CD4-positive, CD25-positive, alpha-beta regulatory T cell (primary cell): Measurements from ENCODE around the gene BBS1. TPM values are rescaled to one million over a fixed set of nuclear protein-coding genes. Genes with fewer than 3 reads are reported as not detected.
"Not testable (repeated sequence)": the region's sequence is repeated elsewhere in the genome, so short reads cannot be mapped to it uniquely, and the experiment has no call there.

Source experiments
- ATAC-seq, 2 donors: fragments of 150-1000 bp; cut with Tn5 transposase; one replicate each; pipeline ENCODE4 v1.10.0; 2021; ENCODE audit warnings: low read depth in 2 of 2, moderate number of reproducible peaks in 2 of 2, moderate library complexity in 1 of 2
- DNase-seq, 3 donors: peaks; one replicate each; pipeline versions ENCODE4 v3.0.0 to v3.0.0-alpha.2; 2012 to 2022; ENCODE audit warnings: mixed read lengths in 1 of 3
- H3K27ac ChIP-seq: one replicate; pipeline ENCODE4 v1.7.0; 2013; ENCODE audit warnings: mild to moderate bottlenecking, low read length; ENCODE audit not compliant: insufficient read depth, poor library complexity, severe bottlenecking
- H3K27me3 ChIP-seq: one replicate; pipeline ENCODE4 v1.7.0; 2013; ENCODE audit warnings: low read length; ENCODE audit not compliant: control insufficient read depth, insufficient read depth
- H3K36me3 ChIP-seq: one replicate; pipeline ENCODE4 v1.7.0; 2013; ENCODE audit warnings: mild to moderate bottlenecking, low read length, moderate library complexity; ENCODE audit not compliant: control insufficient read depth, insufficient read depth
- H3K4me1 ChIP-seq: 2 replicates; pipeline ENCODE4 v1.7.0; 2013; ENCODE audit warnings: mild to moderate bottlenecking, low read length; ENCODE audit not compliant: insufficient read depth, control insufficient read depth, poor library complexity, severe bottlenecking
- H3K4me3 ChIP-seq: one replicate; pipeline ENCODE4 v1.7.0; 2013; ENCODE audit warnings: low read depth, mild to moderate bottlenecking, low read length, moderate library complexity
- H3K9me3 ChIP-seq, 2 experiments: 1 replicate in 1 of 2; 2 replicates in 1 of 2; pipeline ENCODE4 v1.7.0; 2013; ENCODE audit warnings: low read length in 2 of 2, mild to moderate bottlenecking in 1 of 2, moderate library complexity in 1 of 2; ENCODE audit not compliant: control insufficient read depth in 2 of 2
- H3K27ac Mint-ChIP-seq, 3 donors: one replicate each; pipeline ENCODE4 v1.8.0; 2020 to 2022; ENCODE audit warnings: mild to moderate bottlenecking in 3 of 3, mixed read lengths in 3 of 3, moderate library complexity in 2 of 3
- H3K27me3 Mint-ChIP-seq: one replicate; pipeline ENCODE4 v1.8.0; 2022; ENCODE audit warnings: mild to moderate bottlenecking, mixed read lengths
- H3K36me3 Mint-ChIP-seq: one replicate; pipeline ENCODE4 v1.8.0; 2020; ENCODE audit warnings: mixed read lengths
- H3K4me1 Mint-ChIP-seq, 4 donors: one replicate each; pipeline ENCODE4 v1.8.0; 2020 to 2022; ENCODE audit warnings: mixed read lengths in 4 of 4, mild to moderate bottlenecking in 1 of 4
- H3K4me3 Mint-ChIP-seq, 4 donors: one replicate each; pipeline ENCODE4 v1.8.0; 2020 to 2022; ENCODE audit warnings: mild to moderate bottlenecking in 4 of 4, mixed read lengths in 4 of 4, moderate library complexity in 3 of 4
- H3K9me3 Mint-ChIP-seq, 7 donors: one replicate each; pipeline ENCODE4 v1.8.0; 2020 to 2022; ENCODE audit warnings: mixed read lengths in 7 of 7, mild to moderate bottlenecking in 3 of 7, moderate library complexity in 2 of 7
- polyA plus RNA-seq, 4 donors: library from polyadenylated mRNA; unstranded; fragments of 300-500 nt; fragmentation: Illumina TruSeq; gene quantifications; one replicate each; pipeline ENCODE4 v1.2.3, GENCODE V29; 2021
- total RNA-seq: library from RNA; stranded (reverse); gene quantifications from one replicate; pipeline ENCODE4 v1.2.3, GENCODE V29; 2022

Gene BBS1
- 16.4 TPM for total RNA-seq
- polyA plus RNA-seq = 1 to 10 TPM; 5.6 to 9.4 (median 7.0) TPM

DNA sequence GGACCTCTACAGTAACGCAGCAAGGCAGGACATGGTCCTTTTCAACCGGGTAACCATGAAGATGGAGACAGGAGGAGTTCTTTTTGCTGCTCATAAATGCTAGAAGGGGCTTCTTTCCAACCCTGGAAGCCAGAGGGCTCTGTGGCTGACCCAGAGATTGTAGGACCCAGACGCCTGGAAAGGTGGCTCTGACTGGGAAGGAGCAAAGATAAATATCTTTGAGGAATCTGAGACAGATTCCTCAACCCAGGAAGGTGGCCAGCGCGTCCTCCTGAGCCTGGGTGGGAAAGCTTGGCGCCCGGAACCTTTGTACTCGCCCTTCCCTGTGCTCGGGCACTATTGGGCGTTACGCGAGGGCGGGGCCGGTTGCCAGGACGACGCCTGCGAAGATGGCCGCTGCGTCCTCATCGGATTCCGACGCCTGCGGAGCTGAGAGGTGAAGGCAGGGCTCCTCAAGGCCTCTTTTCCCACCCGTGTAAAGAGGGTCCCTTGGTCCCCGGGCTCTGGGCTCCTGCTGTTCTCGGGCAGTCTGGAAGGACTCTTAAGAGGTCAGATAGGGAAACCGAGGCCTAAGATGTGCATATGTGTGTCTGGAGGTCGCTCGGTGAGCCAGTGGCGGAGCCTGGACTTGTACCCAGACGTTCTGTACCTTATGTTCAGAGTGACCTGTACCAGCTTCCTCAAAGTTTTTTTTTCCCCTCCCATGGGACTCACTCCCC, at the start of gene BBS1:
TSS of gene BBS1 (plus strand) at position 365 of the 719 bp plus-strand sequence. CDS start at position 390, 25 bp downstream.
- Mint-ChIP-seq H3K9me3 (peaks cover 0 to 2% (median 0%) of the 10 kb centered on the region in 7 donors), H3K36me3 (peaks cover 10% of the 10 kb centered on the region), H3K4me3 (peak within 1 kb of the TSS; percentile 87 to 94 (median 88)), H3K4me1 (peaks cover 5 to 19% (median 11%) of the 10 kb centered on the region in 4 donors), H3K27ac (peak within 1 kb of the TSS; percentile 14 to 82 (median 80)), H3K27me3 (no peaks in the 10 kb centered on the region)
- peak within 1 kb of the TSS; percentile 95 for H3K4me3 ChIP-seq
- H3K9me3 ChIP-seq = no peaks in the 10 kb centered on the region
- no peaks in the 10 kb centered on the region for H3K27me3 ChIP-seq
- ATAC-seq (peak; percentile 92 to 96), DNase-seq (peak; percentile 70 to 80 (median 79))
- peaks cover 10% of the 10 kb centered on the region for H3K4me1 ChIP-seq
- peak within 1 kb of the TSS; percentile 28 for H3K27ac ChIP-seq
- H3K36me3 ChIP-seq = peaks cover 5% of the 10 kb centered on the region

DNA sequence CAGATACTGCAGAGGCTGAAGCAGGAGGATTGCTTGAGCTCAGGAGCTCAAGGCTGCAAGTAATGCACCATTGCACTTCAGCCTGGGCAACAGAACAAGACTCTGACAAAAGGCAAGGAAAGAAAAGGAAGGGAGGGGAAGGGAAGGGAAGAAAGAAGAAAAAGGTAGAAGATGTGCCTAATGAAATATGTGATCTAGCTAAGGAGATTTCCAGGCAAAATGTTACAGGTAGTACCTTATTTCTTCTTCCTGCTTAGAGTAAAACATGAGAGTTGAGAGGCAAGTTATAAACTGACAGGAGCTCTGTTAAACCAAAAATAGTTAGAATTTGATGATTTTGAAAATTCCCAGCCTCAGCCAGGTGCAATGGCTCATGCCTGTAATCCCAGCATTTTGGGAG, 48.4 kb upstream of the BBS1 start:
- ATAC-seq = no peak
- Mint-ChIP-seq H3K9me3 (peaks cover 0 to 5% (median 0%) of the 10 kb centered on the region in 7 donors), H3K4me1 (peaks cover 0 to 16% (median 12%) of the 10 kb centered on the region in 4 donors), H3K27me3 (no peaks in the 10 kb centered on the region), H3K36me3 (peaks cover 9% of the 10 kb centered on the region), H3K4me3 (no peak overlapping the region), H3K27ac (no peak overlapping the region)
- Histone ChIP-seq H3K36me3 (no peaks in the 10 kb centered on the region), H3K4me3 (no peak overlapping the region), H3K27me3 (no peaks in the 10 kb centered on the region), H3K4me1 (peaks cover 11% of the 10 kb centered on the region), H3K27ac (no peak overlapping the region), H3K9me3 (no peaks in the 10 kb centered on the region)
- DNase-seq = no peak

DNA sequence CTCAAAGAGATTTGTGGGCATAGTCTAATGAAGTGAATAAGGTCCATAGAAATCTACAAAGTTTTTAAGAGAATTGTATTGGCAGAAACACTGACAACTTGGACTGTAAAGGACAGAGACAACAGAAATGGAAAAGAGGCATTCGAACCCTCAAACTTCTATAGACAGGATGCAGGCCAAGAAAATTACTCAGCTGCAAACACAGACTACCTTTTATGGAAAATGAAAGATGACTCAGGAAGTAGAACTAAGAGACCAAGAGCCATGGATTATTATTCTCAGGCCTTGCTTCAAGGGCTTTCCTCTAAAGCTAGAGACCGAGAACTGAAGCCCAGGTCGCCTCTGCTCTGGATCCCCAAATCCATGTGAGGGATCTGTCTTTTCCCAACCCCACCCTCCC, 47.5 kb upstream of the BBS1 start:
- peak in 1 of 3 donors; percentile 31 for DNase-seq
- H3K36me3 Mint-ChIP-seq = peaks cover 9% of the 10 kb centered on the region
- peak overlapping the region in 1 of 4 donors; percentile 29 for H3K4me3 Mint-ChIP-seq
- no peaks in the 10 kb centered on the region for H3K9me3 ChIP-seq
- H3K27ac ChIP-seq = no peak overlapping the region
- H3K4me1 Mint-ChIP-seq = peaks cover 0 to 22% (median 15%) of the 10 kb centered on the region in 4 donors
- no peaks in the 10 kb centered on the region for H3K27me3 ChIP-seq
- no peak overlapping the region for H3K4me3 ChIP-seq
- H3K4me1 ChIP-seq = peaks cover 19% of the 10 kb centered on the region
- no peaks in the 10 kb centered on the region for H3K36me3 ChIP-seq
- H3K27ac Mint-ChIP-seq = no peak overlapping the region
- H3K9me3 Mint-ChIP-seq = peaks cover 0 to 5% (median 0%) of the 10 kb centered on the region in 7 donors
- no peaks in the 10 kb centered on the region for H3K27me3 Mint-ChIP-seq
- no peak for ATAC-seq

DNA sequence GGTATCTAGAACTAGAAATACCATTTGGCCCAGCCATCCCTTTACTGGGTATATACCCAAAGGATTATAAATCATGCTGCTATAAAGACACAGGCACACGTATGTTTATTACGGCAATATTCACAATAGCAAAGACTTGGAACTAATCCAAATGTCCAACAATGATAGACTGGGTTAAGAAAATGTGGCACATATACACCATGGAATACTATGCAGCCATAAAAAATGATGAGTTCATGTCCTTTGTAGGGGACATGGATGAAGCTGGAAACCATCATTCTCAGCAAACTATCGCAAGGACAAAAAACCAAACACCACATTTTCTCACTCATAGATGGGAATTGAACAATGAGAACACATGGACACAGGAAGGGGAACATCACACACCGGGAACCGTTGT, 46.3 kb upstream of the BBS1 start:
- Mint-ChIP-seq H3K4me3 (peak overlapping the region in 1 of 4 donors; percentile 49), H3K4me1 (peaks cover 7 to 29% (median 18%) of the 10 kb centered on the region in 4 donors)
- not testable (repeated sequence) for H3K27ac Mint-ChIP-seq, H3K27me3 ChIP-seq, DNase-seq, H3K9me3 Mint-ChIP-seq, ATAC-seq, H3K27ac ChIP-seq, H3K36me3 Mint-ChIP-seq, H3K4me3 ChIP-seq, H3K9me3 ChIP-seq, H3K27me3 Mint-ChIP-seq, H3K36me3 ChIP-seq
- H3K4me1 ChIP-seq = peaks cover 22% of the 10 kb centered on the region

DNA sequence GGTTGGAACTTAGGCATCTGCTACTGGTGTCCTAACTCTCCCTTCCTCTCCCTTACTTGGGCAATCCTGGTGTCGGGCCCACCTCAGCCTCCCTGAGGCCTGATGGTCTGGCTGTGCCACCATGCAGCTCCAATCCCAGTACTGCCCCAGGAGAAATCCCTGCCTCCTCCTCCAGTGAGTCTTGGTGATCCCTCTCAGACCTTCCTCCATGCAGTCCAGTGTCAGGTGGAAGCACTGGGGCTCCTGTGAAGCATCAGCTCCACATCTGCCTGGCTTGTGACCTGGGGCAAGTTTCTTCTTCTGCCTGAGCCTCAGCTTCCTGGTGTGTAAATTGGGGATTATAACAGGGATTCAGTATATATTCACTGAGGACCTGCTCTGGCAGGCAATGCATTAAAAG, 45.5 kb upstream of the BBS1 start:
- peaks cover 22% of the 10 kb centered on the region for H3K4me1 ChIP-seq
- peaks cover 0 to 5% (median 0%) of the 10 kb centered on the region in 7 donors for H3K9me3 Mint-ChIP-seq
- H3K4me3 ChIP-seq = no peak overlapping the region
- H3K27ac ChIP-seq = no peak overlapping the region
- H3K9me3 ChIP-seq = no peaks in the 10 kb centered on the region
- H3K36me3 ChIP-seq = no peaks in the 10 kb centered on the region
- no peak for DNase-seq
- H3K27me3 ChIP-seq = no peaks in the 10 kb centered on the region
- H3K36me3 Mint-ChIP-seq = peaks cover 9% of the 10 kb centered on the region
- ATAC-seq = no peak
- H3K27me3 Mint-ChIP-seq = no peaks in the 10 kb centered on the region
- H3K27ac Mint-ChIP-seq = peak overlapping the region in 2 of 3 donors; percentile 75 to 77
- H3K4me1 Mint-ChIP-seq = peaks cover 7 to 29% (median 18%) of the 10 kb centered on the region in 4 donors
- peak overlapping the region in 2 of 4 donors; percentile 11 to 49 for H3K4me3 Mint-ChIP-seq

DNA sequence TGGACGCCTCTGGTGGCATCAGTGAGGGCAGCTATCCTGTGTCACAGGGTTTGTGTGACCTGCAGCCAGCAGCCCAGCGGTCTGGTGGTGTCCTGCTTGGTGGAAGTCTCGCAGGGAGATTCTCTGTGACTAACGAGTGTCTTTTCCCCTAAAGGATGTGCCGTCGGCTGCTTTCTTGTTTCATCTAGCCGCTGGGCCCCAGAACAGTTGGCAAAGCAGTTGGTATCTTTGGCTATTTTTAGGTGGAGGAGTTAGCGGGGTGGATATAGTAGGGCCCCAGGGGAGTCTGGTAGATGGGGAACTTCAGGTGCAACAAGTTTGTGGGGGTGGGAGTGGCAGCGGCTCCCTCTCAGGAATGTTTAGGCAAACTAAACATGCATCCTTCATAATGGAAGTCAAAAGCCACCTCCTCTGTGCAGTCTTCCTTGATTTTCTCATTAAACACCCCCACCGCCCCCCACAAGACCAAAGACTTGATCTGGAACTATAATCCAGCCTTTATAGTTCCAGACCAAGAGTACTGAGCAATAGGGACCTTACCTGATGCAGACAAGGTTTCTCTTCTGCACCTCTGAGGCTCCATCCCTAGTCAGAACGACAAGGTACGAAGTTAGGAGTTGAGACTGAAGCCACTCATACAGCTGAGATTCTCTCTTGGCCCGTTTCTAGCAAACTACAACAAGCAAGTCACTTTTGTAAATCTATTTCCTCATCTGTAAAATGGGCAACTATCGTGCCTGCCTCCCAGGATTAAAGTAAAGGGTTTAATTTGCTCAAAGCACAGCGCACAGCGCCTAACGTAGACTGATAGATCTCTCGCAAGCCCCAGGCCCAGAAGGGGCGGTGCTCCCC, 44.8 kb upstream of the BBS1 start:
- ATAC-seq (no peak), DNase-seq (no peak)
- no peaks in the 10 kb centered on the region for H3K27me3 Mint-ChIP-seq
- Histone ChIP-seq H3K36me3 (no peaks in the 10 kb centered on the region), H3K27ac (peak overlapping the region; percentile 90), H3K4me3 (peak overlapping the region; percentile 10), H3K27me3 (no peaks in the 10 kb centered on the region), H3K4me1 (peaks cover 22% of the 10 kb centered on the region), H3K9me3 (no peaks in the 10 kb centered on the region)
- H3K4me1 Mint-ChIP-seq = peaks cover 8 to 29% (median 19%) of the 10 kb centered on the region in 4 donors
- peak overlapping the region; percentile 74 to 93 (median 93) for H3K27ac Mint-ChIP-seq
- H3K36me3 Mint-ChIP-seq = peaks cover 13% of the 10 kb centered on the region
- peak overlapping the region; percentile 62 to 92 (median 88) for H3K4me3 Mint-ChIP-seq
- H3K9me3 Mint-ChIP-seq = peaks cover 0 to 5% (median 0%) of the 10 kb centered on the region in 7 donors

DNA sequence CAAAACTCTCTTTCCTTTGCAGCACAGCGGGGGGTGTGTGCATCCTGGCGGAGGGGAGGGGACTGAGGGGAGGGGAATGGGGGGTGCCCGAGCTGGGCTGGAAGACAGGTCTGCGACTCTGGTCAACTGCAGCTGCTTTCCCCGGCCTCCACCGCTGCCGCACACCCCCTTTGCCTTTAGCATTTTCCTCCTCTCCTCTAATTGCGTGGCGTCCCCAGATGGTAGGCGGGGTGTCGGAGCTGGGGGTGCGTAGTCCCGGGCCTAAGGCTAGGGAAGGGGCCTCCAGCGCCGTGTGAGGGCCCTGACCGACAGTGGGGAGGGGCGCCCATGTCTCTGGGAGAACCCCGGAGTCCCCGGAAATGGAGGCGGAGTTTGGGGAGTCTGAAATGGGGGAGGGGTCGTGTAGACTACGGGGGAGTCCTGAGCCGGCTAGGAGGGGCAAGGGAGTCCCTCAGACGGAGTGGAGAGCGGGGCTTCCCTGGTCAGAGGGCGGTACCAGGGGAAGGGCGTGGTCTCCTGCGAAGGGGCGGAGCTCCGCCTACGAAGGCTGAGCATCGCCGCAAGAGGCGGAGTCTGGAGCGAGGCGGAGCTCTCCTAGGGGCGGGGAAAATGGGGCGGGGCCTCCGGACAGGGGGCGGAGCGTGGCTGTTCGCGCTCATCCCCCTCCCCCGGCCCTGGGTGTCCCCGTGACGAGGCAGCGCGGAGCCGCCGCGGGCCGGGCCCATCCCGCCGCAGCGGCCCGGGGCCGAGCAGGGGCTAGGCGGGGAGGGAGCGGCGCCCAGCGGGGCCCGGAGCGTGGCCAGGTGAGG, 44.0 kb upstream of the BBS1 start, which contains the start of gene PELI3:
TSS of gene PELI3 (plus strand) at position 681 of the 809 bp plus-strand sequence. CDS start 1,224 bp downstream, outside the sequence.
- Mint-ChIP-seq H3K27me3 (no peaks in the 10 kb centered on the region), H3K27ac (peak within 1 kb of the TSS; percentile 74 to 95 (median 93)), H3K36me3 (peaks cover 13% of the 10 kb centered on the region), H3K4me1 (peaks cover 8 to 29% (median 19%) of the 10 kb centered on the region in 4 donors), H3K4me3 (peak within 1 kb of the TSS; percentile 88 to 95 (median 91)), H3K9me3 (peaks cover 0 to 3% (median 0%) of the 10 kb centered on the region in 7 donors)
- Histone ChIP-seq H3K4me3 (peak within 1 kb of the TSS; percentile 61), H3K9me3 (no peaks in the 10 kb centered on the region), H3K27me3 (no peaks in the 10 kb centered on the region), H3K36me3 (no peaks in the 10 kb centered on the region), H3K4me1 (peaks cover 22% of the 10 kb centered on the region), H3K27ac (peak within 1 kb of the TSS; percentile 90)
- ATAC-seq (peak; percentile 87 to 89), DNase-seq (peak; percentile 89 to 93 (median 91))
